8988T (cell line): ENCODE measurements around the gene TGM1.

Experiments
- DNase-seq: peaks from one replicate; pipeline ENCODE4 v3.0.0; 2011

The TGM1 gene

GRCh38 chr14:24269910-24270536, 7.0 kb upstream of the TGM1 start:
- no peak for DNase-seq

- no peak for DNase-seq
Observed at GRCh38 chr14:24269368-24269767, 6.4 kb upstream of the TGM1 start.

GRCh38 chr14:24268225-24268624, 5.2 kb upstream of the TGM1 start:
- no peak for DNase-seq

DNA sequence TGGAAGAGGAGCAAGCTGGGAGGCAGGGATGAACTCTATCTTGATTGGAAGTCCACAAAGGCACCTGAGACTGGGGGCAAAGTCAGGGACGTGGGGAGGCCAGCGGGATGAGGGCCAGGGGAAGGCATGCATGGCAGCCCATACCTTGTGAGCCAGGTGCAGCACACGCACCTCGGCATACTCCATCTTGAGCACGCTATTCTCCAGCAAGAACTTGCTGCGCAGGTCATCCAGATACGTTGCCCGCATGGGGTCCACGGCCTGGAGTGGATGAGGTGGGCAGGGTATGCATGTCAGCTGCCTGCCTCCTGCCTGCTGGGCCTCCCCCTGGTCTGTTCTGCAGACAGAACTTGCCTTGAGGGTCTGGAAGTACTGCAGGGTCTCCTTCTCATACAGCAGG, 4.5 kb upstream of the TGM1 start:
- DNase-seq = no peak

GRCh38 chr14:24266344-24267244, 3.6 kb upstream of the TGM1 start:
- DNase-seq = no peak

DNA sequence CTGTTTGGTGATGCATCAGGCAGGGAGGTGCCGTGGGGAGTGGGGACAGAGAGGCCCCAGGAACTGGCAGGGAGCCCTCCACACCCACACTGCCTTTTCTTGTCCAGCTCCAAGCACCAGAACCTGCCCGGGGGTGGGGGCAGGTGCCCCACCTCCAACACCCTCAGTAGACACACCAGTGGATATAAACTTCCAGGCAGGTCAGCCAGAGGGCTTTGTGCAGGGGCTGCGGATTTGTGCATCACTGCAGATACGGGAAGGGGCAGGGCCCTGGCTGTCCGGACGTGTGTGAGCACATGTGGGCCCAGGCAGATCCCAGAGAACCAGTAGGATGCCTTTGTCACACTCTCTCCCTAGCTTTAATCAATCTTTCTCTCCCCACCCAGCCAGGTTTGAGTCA, 1.3 kb upstream of the TGM1 start:
- DNase-seq = no peak

DNA sequence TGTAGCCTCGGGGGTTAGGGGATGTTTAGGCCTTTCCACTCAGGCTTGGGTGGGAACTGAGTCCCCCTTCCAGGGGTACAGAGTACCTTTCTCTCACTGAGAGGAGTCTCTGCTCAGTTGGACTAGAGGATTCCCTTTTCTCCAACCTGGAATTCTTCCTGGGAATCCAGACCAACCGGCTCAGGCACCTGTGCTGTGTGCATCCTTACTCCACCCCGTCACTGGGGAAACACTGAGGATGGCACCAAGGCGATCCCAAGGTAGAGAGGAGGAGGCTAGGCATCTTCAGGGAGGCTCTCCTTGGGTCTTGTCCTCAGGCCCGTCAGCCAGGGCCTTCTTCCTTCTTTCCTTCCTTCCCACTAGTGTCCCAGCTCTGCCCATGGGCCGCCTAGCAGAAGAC, 871 bp upstream of the TGM1 start:
- DNase-seq = no peak

- DNase-seq = no peak
Observed at GRCh38 chr14:24261969-24262327, 1.0 kb downstream of the TGM1 start.

DNA sequence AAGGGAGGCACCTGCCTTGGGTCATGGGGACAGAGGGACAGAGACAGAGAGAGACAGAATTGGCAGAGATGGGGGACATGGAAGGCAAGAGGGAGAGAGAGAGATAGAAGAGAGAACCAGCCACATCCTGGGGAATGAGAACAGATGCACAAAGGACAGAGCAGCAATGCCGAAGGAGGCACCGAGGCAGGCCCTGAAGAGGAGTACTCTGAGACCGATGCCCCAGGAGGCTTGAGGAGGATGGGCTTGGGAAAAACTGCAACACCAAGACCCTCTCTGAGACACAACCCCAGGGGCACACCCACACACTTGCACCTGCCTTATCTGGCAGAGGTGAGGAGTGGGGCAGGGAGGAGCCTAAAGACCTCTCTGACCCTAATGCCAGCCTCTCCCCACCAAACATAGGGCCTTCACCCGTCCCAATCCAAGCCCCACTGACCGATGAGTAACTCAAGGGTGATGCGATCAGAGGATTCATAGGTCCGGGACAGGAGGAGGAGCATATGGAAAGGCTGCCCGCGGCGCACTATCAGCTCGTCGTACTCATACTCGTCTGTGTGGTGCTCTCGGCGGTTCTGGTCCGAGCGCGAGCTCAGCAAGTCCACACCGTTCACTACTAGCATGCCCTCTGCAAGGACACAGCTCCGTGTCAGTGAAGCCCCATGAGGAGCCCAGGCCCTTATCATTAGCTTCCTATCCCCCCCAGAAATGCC, 1.6 kb downstream of the TGM1 start:
- DNase-seq = no peak

DNA sequence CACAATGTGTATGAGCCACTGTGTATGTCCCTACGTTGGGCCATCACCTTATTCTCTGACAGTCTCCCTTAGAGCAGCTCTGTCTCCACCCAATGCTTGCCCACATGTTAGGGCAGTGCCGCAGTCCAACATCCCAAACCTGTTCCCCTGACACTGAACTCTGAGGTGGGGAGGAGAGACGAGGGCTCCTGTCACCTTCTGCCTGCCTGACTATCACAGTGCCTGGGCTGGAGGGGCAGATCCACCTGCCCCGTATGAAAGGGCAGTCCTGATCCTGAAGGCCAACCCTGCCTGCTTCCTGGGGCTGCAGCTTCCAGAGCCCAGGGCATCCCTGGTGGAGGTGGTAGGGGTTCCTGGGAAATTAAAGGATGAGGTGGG, 2.2 kb downstream of the TGM1 start:
- DNase-seq = no peak

DNA sequence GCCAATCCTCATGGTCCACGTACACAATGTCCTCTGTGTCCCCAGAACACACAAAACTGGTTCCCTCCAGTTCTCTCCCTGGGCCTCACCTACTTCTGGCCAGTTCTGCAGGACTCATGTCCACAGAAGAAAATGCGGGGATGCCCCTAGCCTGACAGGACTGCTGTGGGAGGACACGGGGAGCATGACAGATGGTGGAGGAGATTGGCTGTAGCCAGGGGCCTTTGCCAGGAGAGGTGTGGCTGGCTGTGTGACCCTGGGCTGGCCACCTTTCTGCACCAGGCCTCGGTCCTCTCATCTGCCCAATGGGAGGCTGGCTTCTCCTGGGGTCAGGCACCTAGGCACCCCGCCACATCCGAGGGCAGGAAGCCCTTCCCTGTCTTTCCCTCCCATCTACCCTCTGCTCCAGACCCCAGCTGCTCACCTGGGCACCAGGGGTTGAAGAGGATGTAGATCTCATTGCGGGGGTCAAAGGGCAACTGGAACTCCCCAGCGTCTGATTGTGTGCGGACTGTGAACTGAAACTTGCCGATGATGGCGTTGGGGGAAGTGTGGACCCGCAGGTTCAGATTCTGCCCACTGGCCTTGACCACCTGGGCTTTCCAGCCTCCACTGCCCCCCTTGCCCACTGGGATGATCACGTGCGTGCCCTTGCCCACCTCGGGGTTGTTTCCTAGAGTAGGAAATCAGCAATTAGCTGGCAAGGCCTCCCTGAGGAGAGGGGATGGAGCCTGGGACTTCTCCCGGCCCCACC, 2.8 kb downstream of the TGM1 start:
- no peak for DNase-seq

- DNase-seq = no peak
Observed at GRCh38 chr14:24259282-24260025, 3.5 kb downstream of the TGM1 start.

DNA sequence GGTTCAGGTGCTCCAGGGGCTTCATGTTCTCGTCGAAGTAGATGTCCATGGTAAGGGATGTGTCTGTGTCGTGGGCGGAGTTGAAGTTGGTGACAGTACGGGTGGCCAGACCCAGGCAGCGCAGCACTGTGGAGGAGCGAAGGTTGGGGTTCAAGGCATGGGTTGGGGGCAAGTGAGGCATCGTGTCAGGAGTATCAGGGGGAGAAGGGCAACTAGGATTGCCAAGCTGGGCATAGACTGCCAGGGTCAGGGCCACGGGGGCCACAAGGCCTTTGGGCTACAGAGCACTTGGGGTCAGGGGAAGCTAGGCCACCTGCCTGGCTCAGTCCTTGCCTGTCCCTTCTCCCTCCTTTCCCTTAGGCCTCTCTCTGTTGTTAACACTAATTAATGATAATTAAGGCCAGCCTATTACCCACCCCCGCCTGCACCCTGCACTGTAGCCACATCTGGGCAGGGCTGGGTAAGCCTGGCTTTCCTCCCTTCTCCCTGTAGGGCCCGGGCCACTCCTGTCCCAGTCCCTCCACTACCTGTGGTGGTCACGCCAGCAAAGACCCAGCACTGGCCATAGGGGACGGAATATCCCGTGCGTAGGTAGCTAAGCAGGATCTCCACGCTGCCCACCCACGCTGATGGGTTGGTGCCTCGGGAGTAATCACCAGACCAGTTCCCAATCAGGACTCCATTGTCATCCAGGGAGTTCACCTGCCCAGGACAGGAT, 4.3 kb downstream of the TGM1 start:
- no peak for DNase-seq

DNA sequence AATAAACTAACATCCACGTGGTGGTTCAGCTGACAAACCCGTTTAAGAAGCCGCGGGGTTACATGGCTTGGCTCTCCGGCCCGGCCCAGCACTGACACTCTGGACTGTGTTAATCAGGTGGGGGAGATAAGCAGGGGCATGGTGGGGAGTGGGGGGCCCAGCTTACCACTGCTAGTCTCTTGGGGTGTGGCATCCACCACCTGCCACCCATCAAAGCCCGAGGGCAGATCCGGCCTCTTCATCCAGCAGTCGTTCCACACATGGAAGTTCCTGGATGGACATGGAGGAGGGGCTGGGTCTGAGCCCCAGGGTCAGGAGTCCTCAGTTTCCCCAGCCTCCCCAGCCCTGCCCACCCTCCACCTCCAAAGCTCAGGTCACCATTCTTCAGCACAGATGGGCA, 4.9 kb downstream of the TGM1 start:
- DNase-seq = no peak

DNA sequence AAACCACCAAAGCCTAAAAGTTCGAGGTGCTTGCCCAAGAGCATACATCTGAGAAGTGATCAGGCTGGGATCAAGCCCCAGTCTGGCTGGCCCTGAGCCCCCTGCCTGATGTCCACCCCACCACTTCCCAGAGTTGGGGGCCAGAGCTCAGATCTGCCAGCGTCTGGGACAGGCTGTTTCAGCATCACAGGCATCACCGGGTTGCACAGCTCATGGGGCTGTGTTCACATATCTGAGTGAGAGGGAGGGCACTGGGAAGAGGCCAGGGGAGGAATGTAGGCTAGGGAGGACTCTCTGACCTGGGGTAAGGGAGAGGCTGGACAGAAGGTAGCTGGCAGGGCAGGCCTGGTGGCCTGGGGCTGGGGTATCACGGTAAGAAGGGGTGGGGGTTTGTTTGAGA, 6.0 kb downstream of the TGM1 start:
- no peak for DNase-seq

- DNase-seq = no peak
Observed at GRCh38 chr14:24255931-24256711, 6.9 kb downstream of the TGM1 start.

DNA sequence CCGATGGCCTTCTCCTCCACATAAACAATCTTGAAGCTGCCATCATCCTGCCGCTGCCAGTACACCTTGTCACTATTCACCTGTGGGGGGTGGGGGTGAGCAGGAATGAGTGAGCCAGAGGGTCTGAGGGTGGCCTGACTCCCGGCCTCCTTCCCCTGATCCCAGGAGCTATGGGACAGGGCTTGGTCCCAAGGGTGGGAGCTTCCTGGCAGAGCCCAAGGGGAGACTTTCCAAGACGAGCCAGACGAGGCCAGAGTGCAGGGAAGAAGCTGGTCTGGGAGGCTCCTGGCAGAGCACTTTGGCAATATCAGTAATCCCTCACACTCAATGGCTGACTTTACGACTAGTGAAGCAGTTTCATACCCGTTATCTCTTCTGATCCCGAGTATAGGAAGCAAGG, 7.5 kb downstream of the TGM1 start:
- DNase-seq = no peak

DNA sequence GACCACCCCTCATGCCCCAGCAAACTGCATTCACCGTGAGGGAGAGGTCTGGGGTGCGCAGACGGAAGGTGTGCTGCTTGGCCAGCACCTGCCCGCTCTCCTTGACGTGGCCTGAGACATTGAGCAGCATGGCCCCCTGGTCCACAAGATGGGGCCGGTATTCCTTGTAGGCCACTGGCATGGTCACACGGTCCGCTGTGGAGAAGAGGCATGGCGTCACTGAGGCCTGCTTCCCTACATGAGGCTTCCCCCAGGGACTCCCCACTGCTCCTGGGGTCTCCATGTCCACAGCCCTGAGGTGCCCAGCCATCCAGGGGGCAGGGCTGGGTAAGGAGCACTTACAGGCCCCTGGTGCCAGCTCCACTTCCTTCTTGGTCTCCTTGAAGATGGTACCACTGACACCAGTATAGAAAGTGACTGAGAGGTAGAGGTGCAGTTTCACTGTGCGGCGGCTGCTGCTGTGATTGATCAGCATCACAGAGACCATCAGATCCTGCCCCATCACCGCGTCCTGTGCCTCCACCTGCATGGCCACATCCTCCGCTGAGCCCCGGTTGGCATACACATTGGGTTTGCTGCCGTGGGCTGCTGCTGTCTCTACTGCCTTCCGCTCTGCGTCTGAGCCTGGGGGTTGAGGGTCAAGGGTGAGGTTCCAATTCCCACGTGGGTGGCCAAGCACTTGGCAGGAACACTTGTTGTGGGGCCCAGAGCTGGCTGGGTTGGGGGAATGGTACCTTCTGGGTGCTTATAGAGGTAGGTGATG, 8.2 kb downstream of the TGM1 start:
- DNase-seq = no peak

GRCh38 chr14:24253936-24254335, 9.0 kb downstream of the TGM1 start:
- DNase-seq = no peak
